Measurements from ENCODE around the gene UNC5B.

UNC5B gene

GRCh38 chr10:71239946-71240795 lies 27.8 kb downstream of the UNC5B start:
- no peak for DNase-seq (ENCODE audit: low spot score)

GRCh38 chr10:71241114-71241829 lies 28.9 kb downstream of the UNC5B start:
- DNase-seq (ENCODE audit: low spot score) = no peak

GRCh38 chr10:71241830-71242621 lies 29.7 kb downstream of the UNC5B start:
- DNase-seq (ENCODE audit: low spot score) = no peak

- DNase-seq (ENCODE audit: low spot score) = no peak
Observed at GRCh38 chr10:71242622-71243009, 30.2 kb downstream of the UNC5B start.

- no peak for DNase-seq (ENCODE audit: low spot score)
Observed at GRCh38 chr10:71243756-71244395, 31.5 kb downstream of the UNC5B start.

- no peak for DNase-seq (ENCODE audit: low spot score)
Observed at GRCh38 chr10:71244431-71245419, 32.4 kb downstream of the UNC5B start.

- DNase-seq (ENCODE audit: low spot score) = no peak
Observed at GRCh38 chr10:71245420-71246325, 33.3 kb downstream of the UNC5B start.

GRCh38 chr10:71246591-71247413 lies 34.4 kb downstream of the UNC5B start:
- no peak for DNase-seq (ENCODE audit: low spot score)

GRCh38 chr10:71247414-71247705 lies 35.0 kb downstream of the UNC5B start:
- no peak for DNase-seq (ENCODE audit: low spot score)

GRCh38 chr10:71247804-71248203 lies 35.4 kb downstream of the UNC5B start:
- DNase-seq (ENCODE audit: low spot score) = no peak

GRCh38 chr10:71248210-71248609 lies 35.8 kb downstream of the UNC5B start:
- DNase-seq (ENCODE audit: low spot score) = no peak

GRCh38 chr10:71249996-71250395 lies 37.6 kb downstream of the UNC5B start:
- DNase-seq (ENCODE audit: low spot score) = no peak

- DNase-seq (ENCODE audit: low spot score) = no peak
Observed at GRCh38 chr10:71250405-71250804, 38.0 kb downstream of the UNC5B start.

- DNase-seq (ENCODE audit: low spot score) = no peak
Observed at GRCh38 chr10:71250842-71251241, 38.5 kb downstream of the UNC5B start.

- no peak for DNase-seq (ENCODE audit: low spot score)
Observed at GRCh38 chr10:71251319-71251718, 38.9 kb downstream of the UNC5B start.

GRCh38 chr10:71252220-71252619 lies 39.9 kb downstream of the UNC5B start:
- no peak for DNase-seq (ENCODE audit: low spot score)

- DNase-seq (ENCODE audit: low spot score) = no peak
Observed at GRCh38 chr10:71253981-71254818, 41.8 kb downstream of the UNC5B start.
